ENCODE measurements around the gene CTTNBP2NL.

Gene CTTNBP2NL

GRCh38 chr1:112395821-112396652, at the start of gene CTTNBP2NL:
Gene CTTNBP2NL (plus strand): TSS chr1:112396214. CDS start chr1:112416166, 19,952 bp downstream.
- DNase-seq = peak; percentile 84

- DNase-seq = no peak
Measured at GRCh38 chr1:112346801-112347350, 49.1 kb upstream of the CTTNBP2NL start.

- no peak for DNase-seq
Measured at GRCh38 chr1:112356765-112357164, 39.2 kb upstream of the CTTNBP2NL start.

GRCh38 chr1:112357467-112357866, 38.5 kb upstream of the CTTNBP2NL start:
- DNase-seq = no peak

GRCh38 chr1:112358061-112358770, 37.8 kb upstream of the CTTNBP2NL start:
- no peak for DNase-seq

GRCh38 chr1:112358798-112359408, 37.1 kb upstream of the CTTNBP2NL start:
- peak; percentile 38 for DNase-seq

GRCh38 chr1:112359961-112360767, 35.9 kb upstream of the CTTNBP2NL start:
- no peak for DNase-seq

- no peak for DNase-seq
Measured at GRCh38 chr1:112363636-112364035, 32.4 kb upstream of the CTTNBP2NL start.

GRCh38 chr1:112368198-112368597, 27.8 kb upstream of the CTTNBP2NL start:
- DNase-seq = no peak

- DNase-seq = peak; percentile 85
Measured at GRCh38 chr1:112369392-112370285, 26.4 kb upstream of the CTTNBP2NL start.

- DNase-seq = no peak
Measured at GRCh38 chr1:112370996-112371395, 25.0 kb upstream of the CTTNBP2NL start.

- no peak for DNase-seq
Measured at GRCh38 chr1:112371775-112372174, 24.2 kb upstream of the CTTNBP2NL start.

- no peak for DNase-seq
Measured at GRCh38 chr1:112373806-112374205, 22.2 kb upstream of the CTTNBP2NL start.

- no peak for DNase-seq
Measured at GRCh38 chr1:112375701-112376100, 20.3 kb upstream of the CTTNBP2NL start.

- DNase-seq = no peak
Measured at GRCh38 chr1:112380356-112380755, 15.7 kb upstream of the CTTNBP2NL start.

- no peak for DNase-seq
Measured at GRCh38 chr1:112381324-112382076, 14.5 kb upstream of the CTTNBP2NL start.

GRCh38 chr1:112383759-112384370, 12.1 kb upstream of the CTTNBP2NL start:
- no peak for DNase-seq

GRCh38 chr1:112386024-112386723, 9.8 kb upstream of the CTTNBP2NL start:
- DNase-seq = no peak

- no peak for DNase-seq
Measured at GRCh38 chr1:112386731-112387346, 9.2 kb upstream of the CTTNBP2NL start.

Measured in stimulated activated CD4-positive, alpha-beta T cell treated with anti-CD3 and anti-CD28 coated beads, Interleukin-4, amount 100 ng/mL, for 24 hours (primary cell).